ENCODE measurements around the gene SRSF1. TPM values are rescaled to one million over a fixed set of nuclear protein-coding genes. Genes with fewer than 3 reads are reported as not detected.
"Not testable (repeated sequence)": the region's sequence is repeated elsewhere in the genome, so short reads cannot be mapped to it uniquely, and the experiment has no call there.

SRSF1 gene
- 150 and 159 TPM in 2 replicates for total RNA-seq

- DNase-seq (ENCODE audit: extremely low read depth, low read depth, low spot score), result peak; percentile 85
Measured at GRCh38 chr17:58006924-58007780, at the start of gene SRSF1. Gene SRSF1, minus strand, starts transcription at chr17:58007246. Its CDS starts 109 bp downstream, at chr17:58007137.

- no peak for DNase-seq (ENCODE audit: extremely low read depth, low read depth, low spot score)
Measured at GRCh38 chr17:58056476-58056875, 49.4 kb upstream of the SRSF1 start.

GRCh38 chr17:58054641-58055040, 47.6 kb upstream of the SRSF1 start:
- no peak for DNase-seq (ENCODE audit: extremely low read depth, low read depth, low spot score)

DNA sequence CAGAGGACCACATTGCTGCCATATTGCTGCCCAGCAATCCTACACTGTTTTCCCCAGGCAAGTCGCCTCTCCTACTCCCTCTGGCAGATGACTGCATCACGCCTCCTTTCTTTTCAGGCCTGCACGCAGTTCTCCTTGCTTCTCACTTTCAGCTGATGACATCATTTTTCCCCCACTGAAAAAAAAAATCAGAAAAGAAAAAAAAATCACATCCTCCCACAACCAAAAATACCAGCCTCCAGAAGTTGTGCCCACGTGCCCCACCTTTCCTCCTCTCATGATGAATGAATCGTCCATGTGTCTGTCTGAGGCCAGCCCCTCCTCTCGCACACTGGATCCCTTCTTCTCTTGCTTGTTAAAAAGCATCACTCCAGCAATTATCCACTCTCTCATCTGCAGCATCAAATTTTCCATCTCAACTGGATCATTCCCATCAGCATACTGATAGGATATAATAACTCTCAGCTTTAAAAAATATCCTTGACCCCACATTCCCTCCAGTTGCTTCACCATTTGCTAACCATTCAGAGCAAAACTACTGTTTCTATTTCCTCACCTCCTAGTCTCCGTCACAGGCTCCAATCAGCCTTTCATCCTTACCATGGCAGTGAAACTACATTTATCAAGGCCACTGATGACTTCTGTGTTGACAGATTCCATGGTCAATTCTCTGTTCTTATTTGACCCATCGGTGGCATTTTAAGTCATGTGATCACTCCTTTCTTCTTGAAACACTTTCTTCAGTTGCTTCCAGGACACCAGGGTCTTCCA, 46.1 kb upstream of the SRSF1 start:
- no peak for DNase-seq (ENCODE audit: extremely low read depth, low read depth, low spot score)

GRCh38 chr17:58052407-58052806, 45.4 kb upstream of the SRSF1 start:
- no peak for DNase-seq (ENCODE audit: extremely low read depth, low read depth, low spot score)

- DNase-seq (ENCODE audit: extremely low read depth, low read depth, low spot score), result no peak
Measured at GRCh38 chr17:58051468-58051867, 44.4 kb upstream of the SRSF1 start.

GRCh38 chr17:58050966-58051365, 43.9 kb upstream of the SRSF1 start:
- DNase-seq (ENCODE audit: extremely low read depth, low read depth, low spot score), result no peak

GRCh38 chr17:58049533-58049932, 42.5 kb upstream of the SRSF1 start:
- DNase-seq (ENCODE audit: extremely low read depth, low read depth, low spot score), result no peak

DNA sequence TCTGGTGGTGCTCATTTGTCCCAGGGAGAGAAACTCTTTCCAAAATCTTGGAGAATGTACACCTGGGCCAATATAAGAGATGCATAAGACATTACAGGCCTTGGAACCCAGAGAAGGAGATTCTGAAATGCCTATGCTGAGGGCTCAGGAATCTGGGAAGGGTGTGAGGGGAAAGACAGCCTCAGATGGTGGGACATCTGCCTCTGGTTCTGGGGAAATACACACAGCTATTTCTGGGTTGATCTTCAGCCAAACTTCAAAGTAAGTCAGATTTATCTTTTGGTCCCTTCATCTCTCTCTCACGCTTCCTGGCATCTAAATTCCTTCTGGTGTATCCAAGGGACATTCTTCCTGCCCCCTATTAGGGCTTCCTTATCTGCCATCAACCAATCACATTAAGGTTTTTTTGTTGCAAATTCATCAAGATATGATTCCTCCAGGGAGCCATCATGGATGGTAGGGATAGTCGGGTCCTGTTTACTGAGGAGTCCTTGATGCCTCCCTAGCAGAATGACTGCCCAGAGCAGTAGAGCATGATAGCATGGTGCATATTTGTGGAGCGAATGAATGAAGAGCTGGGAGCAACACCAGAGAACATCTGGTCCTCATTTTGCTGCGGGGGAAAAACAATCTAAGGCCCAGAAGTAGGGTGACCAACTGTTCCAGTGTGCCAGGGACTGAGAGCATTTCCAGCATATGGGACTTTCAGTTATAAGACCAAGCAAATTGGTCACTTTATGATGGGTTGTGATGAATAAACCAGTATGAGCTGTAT, 40.5 kb upstream of the SRSF1 start:
- DNase-seq (ENCODE audit: extremely low read depth, low read depth, low spot score), result no peak

- no peak for DNase-seq (ENCODE audit: extremely low read depth, low read depth, low spot score)
Measured at GRCh38 chr17:58046239-58047094, 39.4 kb upstream of the SRSF1 start.

GRCh38 chr17:58044256-58044655, 37.2 kb upstream of the SRSF1 start:
- not testable (repeated sequence) for DNase-seq (ENCODE audit: extremely low read depth, low read depth, low spot score)

DNA sequence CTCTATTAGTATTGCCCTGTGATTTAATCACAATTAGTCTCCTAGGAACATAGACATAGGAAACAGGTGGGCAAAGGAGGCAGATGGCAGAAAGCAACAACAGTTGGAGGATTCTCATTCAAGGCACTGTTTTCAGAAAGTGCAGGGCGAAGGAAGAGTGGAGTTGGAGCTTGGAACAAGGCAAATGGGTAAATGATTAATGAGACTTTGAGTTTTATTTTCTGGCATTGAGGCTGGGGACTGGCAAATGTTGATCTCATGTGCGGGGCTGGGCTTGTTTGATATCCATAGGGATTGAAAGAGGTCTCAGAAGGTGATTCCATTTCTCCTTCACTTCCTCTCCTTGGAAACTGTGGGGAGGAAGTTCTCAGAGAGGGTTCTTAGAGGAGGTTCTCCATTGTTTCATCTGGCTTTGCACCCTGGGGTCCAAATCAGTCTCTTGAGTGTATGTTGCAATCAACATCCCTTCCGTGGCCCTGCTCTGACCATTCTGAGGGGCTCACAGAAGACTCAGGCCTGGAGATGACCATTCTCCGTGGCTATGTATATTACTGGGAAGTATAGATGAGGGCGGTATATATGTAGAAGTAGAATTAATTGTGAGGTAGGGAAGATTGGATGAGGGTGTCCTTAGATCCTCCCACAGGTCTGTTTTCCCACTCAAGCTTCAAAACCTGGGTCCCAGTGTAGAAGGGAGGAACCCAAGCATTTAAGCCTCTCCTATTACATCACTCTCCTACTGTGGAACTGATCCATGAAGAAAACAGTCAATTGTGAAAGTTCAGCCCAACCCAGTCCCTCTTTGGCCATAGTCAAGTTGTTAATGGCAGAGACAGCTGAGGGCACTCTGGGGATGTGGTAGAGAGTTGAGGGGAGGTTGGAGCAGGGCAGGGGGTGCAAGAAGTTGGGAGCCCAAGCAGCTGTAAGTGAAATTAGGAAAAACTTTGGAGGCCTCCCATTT, 36.5 kb upstream of the SRSF1 start:
- no peak for DNase-seq (ENCODE audit: extremely low read depth, low read depth, low spot score)

DNA sequence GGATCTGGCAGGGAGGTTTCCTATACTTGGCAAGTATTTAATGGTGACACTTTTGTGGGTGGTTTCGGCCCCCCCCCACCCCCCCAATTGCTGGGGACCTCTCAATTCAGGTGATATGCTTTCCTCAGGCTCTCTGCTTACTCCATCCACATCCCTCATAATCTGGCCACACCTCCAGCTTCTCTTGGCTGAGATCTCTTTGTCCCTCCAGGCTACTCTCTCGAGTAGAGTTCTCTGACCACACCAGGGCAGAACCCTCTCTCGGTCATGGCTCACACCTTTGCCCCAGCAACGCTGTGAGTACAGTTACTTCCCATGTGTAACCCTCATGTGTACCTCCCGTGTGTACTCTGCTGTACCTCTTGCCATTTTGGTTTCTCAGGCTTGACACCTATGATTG, 34.1 kb upstream of the SRSF1 start:
- no peak for DNase-seq (ENCODE audit: extremely low read depth, low read depth, low spot score)

GRCh38 chr17:58040386-58040785, 33.3 kb upstream of the SRSF1 start:
- no peak for DNase-seq (ENCODE audit: extremely low read depth, low read depth, low spot score)

DNA sequence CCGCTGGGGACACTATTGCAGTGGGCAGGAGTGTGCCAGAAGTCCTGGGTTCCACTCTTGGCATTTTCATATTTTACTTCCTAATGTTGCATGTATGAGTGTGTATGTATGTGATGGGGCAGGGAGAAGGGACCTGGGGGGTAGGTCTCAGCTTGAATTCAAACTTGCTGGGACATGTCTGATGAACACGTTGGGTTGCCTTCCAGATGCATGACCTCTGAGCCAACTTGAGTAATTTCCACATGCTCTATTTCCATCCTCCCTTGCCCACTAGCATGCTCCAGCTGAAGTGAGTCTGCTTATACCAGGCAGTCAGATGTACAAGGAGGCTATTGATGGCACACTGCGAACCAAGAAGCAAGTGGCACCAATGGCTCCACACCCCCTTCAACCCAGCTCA, 32.9 kb upstream of the SRSF1 start:
- no peak for DNase-seq (ENCODE audit: extremely low read depth, low read depth, low spot score)

DNA sequence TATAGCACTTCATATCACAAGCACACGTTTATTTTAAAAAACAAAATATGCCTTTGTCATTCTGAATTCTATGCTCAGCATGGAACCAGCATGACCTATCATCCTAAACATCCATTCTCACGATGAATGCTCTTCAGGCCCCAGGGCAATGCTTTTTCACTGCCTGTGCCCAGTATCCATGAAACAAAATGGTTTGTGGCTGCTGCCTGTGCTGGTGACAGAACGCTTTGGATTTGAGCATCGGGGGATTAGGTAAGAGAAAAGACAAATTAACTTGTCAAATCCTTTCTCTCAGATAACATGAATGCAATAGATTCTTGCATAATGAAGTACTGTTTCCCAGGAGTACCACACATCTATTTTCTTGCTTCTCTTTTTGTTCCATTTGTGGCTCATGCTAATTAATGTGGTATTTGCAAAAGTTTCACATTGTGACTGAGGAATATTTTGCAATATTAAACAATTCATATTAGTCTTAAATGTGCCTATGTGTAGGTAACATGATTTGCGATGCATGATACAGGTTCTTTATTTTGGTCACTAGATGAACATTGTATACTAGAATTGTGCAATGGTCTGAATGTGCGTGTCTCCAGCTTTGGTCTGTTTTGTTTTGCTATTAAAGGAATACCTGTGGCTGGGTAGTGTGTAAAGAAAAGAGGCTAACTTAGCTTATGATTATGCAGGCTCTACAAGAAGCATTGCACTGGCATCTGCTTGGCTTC, 25.8 kb upstream of the SRSF1 start:
- DNase-seq (ENCODE audit: extremely low read depth, low read depth, low spot score), result no peak

GRCh38 chr17:58028578-58028977, 21.5 kb upstream of the SRSF1 start:
- no peak for DNase-seq (ENCODE audit: extremely low read depth, low read depth, low spot score)

DNA sequence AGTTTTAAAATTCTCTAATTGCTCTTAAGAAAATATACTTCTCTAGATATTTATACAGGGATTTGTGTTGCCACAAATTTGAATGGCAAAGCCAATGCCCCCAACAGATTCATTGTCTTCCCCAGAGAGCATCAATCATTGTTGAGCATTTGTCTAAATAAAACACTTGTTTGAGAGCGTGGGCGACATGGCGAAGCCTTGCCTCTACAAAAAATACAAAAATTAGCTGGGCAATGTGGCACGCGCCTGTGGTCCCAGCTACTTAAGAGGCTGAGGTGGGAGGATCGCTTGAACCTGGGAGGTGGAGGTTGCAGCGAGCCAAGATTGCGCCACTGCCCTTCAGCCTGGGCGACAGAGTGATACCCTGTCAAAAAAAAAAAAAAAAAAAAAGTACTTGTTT, 13.4 kb upstream of the SRSF1 start:
- DNase-seq (ENCODE audit: extremely low read depth, low read depth, low spot score), result no peak
